ENCODE measurements around the gene LAMC3.

DNA sequence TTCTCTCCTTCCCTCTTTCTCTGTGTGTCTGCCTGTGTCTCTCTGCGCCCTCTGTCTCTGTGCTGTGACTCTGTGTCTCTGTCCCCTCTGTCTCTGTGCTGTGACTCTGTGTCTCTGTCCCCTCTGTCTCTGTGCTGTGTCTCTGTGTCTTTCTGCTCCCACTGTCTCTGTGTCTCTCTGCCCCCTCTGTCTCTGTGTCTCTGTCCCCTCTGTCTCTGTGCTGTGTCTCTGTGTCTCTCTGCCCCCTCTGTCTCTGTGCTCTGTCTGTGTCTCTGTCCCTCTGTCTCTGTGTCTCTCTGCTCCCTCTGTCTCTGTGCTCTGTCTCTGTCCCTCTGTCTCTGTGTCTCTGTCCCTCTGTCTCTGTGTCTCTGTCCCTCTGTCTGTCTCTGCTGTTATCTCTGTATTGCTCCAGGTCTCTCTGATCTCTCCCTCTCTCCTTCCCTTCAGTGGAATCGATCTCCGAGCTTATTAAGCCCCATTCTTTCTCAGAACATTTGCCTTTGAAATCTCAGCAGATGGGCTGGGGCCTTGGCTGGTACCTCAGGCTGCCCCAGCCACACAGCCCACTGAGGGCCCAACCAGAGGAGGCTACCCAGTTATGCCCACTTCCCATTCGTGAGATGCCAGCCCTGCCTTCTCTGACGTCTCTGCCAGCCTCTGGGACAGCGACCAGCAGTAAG, 36.6 kb upstream of the LAMC3 start:
- TF ChIP-seq FOXA1 (IDR thresholded peaks at IDR 0.05) (no peak), CTBP1 (IDR thresholded peaks at IDR 0.05; ENCODE audit: borderline replicate concordance) (no peak), ELF4 (IDR thresholded peaks at IDR 0.05) (no peak), SUZ12 (IDR thresholded peaks at IDR 0.05) (no peak)

All from HEK293T (cell line).